HL-60 (cell line): ENCODE results near the gene DCC.

ENCODE experiments used
- GABPA ChIP-seq: IDR thresholded peaks from 2 replicates; pipeline ENCODE4 v1.6.1; 2012; ENCODE audit warnings: low read depth
- POLR2AphosphoS5 ChIP-seq: IDR thresholded peaks from 2 replicates; pipeline ENCODE4 v1.6.1; 2012; ENCODE audit warnings: low read depth
- TF ChIP-seq, protein P1 (sequence below): IDR thresholded peaks from one replicate; pipeline ENCODE4 v1.5.1; 2011; ENCODE audit warnings: low read length, control low read depth, inconsistent platforms; ENCODE audit not compliant: insufficient read depth
- TF ChIP-seq, protein P2 (sequence below): IDR thresholded peaks from 2 replicates; pipeline ENCODE4 v1.6.1; 2012; ENCODE audit warnings: low read depth; ENCODE audit not compliant: insufficient replicate concordance

DNA sequence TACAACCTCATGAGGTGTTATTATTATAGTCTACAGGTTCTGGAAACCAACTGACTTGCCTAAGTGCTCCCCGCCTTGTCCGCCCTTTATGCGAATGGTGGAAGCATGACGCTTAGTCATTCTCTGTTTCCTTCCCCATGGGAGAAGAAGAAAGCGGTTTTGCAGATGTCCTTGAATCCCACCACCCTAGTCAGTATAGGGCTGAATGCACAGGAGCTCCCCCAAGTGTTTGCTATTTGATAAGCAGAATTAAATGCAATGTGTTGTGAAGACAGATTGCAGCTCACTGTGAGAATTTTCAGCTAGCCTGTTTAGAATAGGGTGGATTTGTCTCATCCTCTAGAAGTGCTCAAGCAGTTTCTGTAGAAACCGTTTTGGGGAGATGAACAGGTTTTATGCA, 652.0 kb downstream of the DCC start:
- TF ChIP-seq, protein P1, sequence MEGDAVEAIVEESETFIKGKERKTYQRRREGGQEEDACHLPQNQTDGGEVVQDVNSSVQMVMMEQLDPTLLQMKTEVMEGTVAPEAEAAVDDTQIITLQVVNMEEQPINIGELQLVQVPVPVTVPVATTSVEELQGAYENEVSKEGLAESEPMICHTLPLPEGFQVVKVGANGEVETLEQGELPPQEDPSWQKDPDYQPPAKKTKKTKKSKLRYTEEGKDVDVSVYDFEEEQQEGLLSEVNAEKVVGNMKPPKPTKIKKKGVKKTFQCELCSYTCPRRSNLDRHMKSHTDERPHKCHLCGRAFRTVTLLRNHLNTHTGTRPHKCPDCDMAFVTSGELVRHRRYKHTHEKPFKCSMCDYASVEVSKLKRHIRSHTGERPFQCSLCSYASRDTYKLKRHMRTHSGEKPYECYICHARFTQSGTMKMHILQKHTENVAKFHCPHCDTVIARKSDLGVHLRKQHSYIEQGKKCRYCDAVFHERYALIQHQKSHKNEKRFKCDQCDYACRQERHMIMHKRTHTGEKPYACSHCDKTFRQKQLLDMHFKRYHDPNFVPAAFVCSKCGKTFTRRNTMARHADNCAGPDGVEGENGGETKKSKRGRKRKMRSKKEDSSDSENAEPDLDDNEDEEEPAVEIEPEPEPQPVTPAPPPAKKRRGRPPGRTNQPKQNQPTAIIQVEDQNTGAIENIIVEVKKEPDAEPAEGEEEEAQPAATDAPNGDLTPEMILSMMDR: no peak
- no peak for TF ChIP-seq POLR2AphosphoS5
- no peak for TF ChIP-seq GABPA
- TF ChIP-seq, protein P2, sequence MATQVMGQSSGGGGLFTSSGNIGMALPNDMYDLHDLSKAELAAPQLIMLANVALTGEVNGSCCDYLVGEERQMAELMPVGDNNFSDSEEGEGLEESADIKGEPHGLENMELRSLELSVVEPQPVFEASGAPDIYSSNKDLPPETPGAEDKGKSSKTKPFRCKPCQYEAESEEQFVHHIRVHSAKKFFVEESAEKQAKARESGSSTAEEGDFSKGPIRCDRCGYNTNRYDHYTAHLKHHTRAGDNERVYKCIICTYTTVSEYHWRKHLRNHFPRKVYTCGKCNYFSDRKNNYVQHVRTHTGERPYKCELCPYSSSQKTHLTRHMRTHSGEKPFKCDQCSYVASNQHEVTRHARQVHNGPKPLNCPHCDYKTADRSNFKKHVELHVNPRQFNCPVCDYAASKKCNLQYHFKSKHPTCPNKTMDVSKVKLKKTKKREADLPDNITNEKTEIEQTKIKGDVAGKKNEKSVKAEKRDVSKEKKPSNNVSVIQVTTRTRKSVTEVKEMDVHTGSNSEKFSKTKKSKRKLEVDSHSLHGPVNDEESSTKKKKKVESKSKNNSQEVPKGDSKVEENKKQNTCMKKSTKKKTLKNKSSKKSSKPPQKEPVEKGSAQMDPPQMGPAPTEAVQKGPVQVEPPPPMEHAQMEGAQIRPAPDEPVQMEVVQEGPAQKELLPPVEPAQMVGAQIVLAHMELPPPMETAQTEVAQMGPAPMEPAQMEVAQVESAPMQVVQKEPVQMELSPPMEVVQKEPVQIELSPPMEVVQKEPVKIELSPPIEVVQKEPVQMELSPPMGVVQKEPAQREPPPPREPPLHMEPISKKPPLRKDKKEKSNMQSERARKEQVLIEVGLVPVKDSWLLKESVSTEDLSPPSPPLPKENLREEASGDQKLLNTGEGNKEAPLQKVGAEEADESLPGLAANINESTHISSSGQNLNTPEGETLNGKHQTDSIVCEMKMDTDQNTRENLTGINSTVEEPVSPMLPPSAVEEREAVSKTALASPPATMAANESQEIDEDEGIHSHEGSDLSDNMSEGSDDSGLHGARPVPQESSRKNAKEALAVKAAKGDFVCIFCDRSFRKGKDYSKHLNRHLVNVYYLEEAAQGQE: no peak
